H9 (cell line): ENCODE data around the gene METTL21A. TPM values are rescaled to one million over a fixed set of nuclear protein-coding genes. Genes with fewer than 3 reads are reported as not detected.

ENCODE experiments used
- DNase-seq: peaks from one replicate; pipeline ENCODE4 v3.0.0-alpha.2; 2017
- H2AFZ ChIP-seq: one replicate; pipeline ENCODE4 v1.6.1; 2013; ENCODE audit warnings: mild to moderate bottlenecking, low read length, control low read depth, moderate library complexity
- H2AK5ac ChIP-seq: 2 replicates; pipeline ENCODE4 v1.6.1; 2013; ENCODE audit warnings: low read length, control low read depth, mixed read lengths; ENCODE audit not compliant: insufficient read length
- H2BK120ac ChIP-seq: one replicate; pipeline ENCODE4 v1.6.1; 2013; ENCODE audit warnings: low read depth, mild to moderate bottlenecking, low read length, control low read depth, inconsistent platforms; ENCODE audit not compliant: poor library complexity, severe bottlenecking
- H2BK12ac ChIP-seq: 2 replicates; pipeline ENCODE4 v1.6.1; 2013; ENCODE audit warnings: low read length, control low read depth, mixed read lengths, low read depth; ENCODE audit not compliant: insufficient read length
- H2BK15ac ChIP-seq: 2 replicates; pipeline ENCODE4 v1.6.1; 2013; ENCODE audit warnings: low read depth, low read length, control low read depth
- H2BK20ac ChIP-seq: one replicate; pipeline ENCODE4 v1.6.1; 2013; ENCODE audit warnings: low read depth, mild to moderate bottlenecking, low read length, control low read depth, inconsistent platforms; ENCODE audit not compliant: poor library complexity, severe bottlenecking
- H2BK5ac ChIP-seq: 2 replicates; pipeline ENCODE4 v1.6.1; 2013; ENCODE audit warnings: low read length, control low read depth, mixed read lengths; ENCODE audit not compliant: insufficient read length
- H3K14ac ChIP-seq: 2 replicates; pipeline ENCODE4 v1.6.1; 2013; ENCODE audit warnings: low read length, control low read depth; ENCODE audit not compliant: insufficient read depth
- H3K18ac ChIP-seq: 2 replicates; pipeline ENCODE4 v1.6.1; 2013; ENCODE audit warnings: low read depth, mild to moderate bottlenecking, mixed read lengths, low read length, control low read depth; ENCODE audit not compliant: insufficient read length
- H3K23ac ChIP-seq: 2 replicates; pipeline ENCODE4 v1.6.1; 2013; ENCODE audit warnings: low read length, control low read depth, mixed read lengths, low read depth; ENCODE audit not compliant: insufficient read length
- H3K23me2 ChIP-seq: 2 replicates; pipeline ENCODE4 v1.6.1; 2013; ENCODE audit warnings: low read depth, mild to moderate bottlenecking, mixed read lengths, low read length, control low read depth; ENCODE audit not compliant: insufficient read length, poor library complexity, severe bottlenecking
- H3K27ac ChIP-seq: 2 replicates; pipeline ENCODE4 v1.5.1; 2013; ENCODE audit warnings: low read length, control low read depth, mixed read lengths, low read depth; ENCODE audit not compliant: insufficient read length
- H3K27me3 ChIP-seq: 2 replicates; pipeline ENCODE4 v1.6.1; 2013; ENCODE audit warnings: low read length, control low read depth, inconsistent platforms; ENCODE audit not compliant: insufficient read depth
- H3K4ac ChIP-seq: 2 replicates; pipeline ENCODE4 v1.6.1; 2013; ENCODE audit warnings: low read depth, mild to moderate bottlenecking, control low read depth, inconsistent platforms, low read length, moderate library complexity
- H3K4me1 ChIP-seq: 2 replicates; pipeline ENCODE4 v1.6.1; 2013; ENCODE audit warnings: low read length, control low read depth, inconsistent platforms; ENCODE audit not compliant: insufficient read depth
- H3K4me2 ChIP-seq: 2 replicates; pipeline ENCODE4 v1.6.1; 2013; ENCODE audit warnings: low read length, control low read depth, mixed read lengths; ENCODE audit not compliant: insufficient read length, insufficient read depth
- H3K56ac ChIP-seq: 2 replicates; pipeline ENCODE4 v1.6.1; 2013; ENCODE audit warnings: low read depth, mild to moderate bottlenecking, mixed read lengths, low read length, control low read depth; ENCODE audit not compliant: insufficient read length
- H3K79me1 ChIP-seq: 2 replicates; pipeline ENCODE4 v1.6.1; 2013; ENCODE audit warnings: low read depth, mild to moderate bottlenecking, moderate library complexity, low read length, control low read depth, inconsistent platforms; ENCODE audit not compliant: insufficient read depth, poor library complexity, severe bottlenecking
- H3K79me2 ChIP-seq: 2 replicates; pipeline ENCODE4 v1.6.1; 2013; ENCODE audit warnings: low read length, control low read depth, inconsistent platforms; ENCODE audit not compliant: insufficient read depth
- H3K9ac ChIP-seq: 2 replicates; pipeline ENCODE4 v1.6.1; 2013; ENCODE audit warnings: low read length, control low read depth, mixed read lengths; ENCODE audit not compliant: insufficient read length; ENCODE audit errors: extremely low read depth
- H3K9me3 ChIP-seq: one replicate; pipeline ENCODE4 v1.6.1; 2013; ENCODE audit warnings: low read depth, low read length, inconsistent platforms; ENCODE audit not compliant: control insufficient read depth
- H3T11ph ChIP-seq: one replicate; pipeline ENCODE4 v1.6.1; 2013; ENCODE audit warnings: mild to moderate bottlenecking, low read length, control low read depth, inconsistent platforms
- H4K20me1 ChIP-seq: one replicate; pipeline ENCODE4 v1.6.1; 2013; ENCODE audit not compliant: control insufficient read depth, insufficient read length, insufficient read depth
- H4K5ac ChIP-seq: 2 replicates; pipeline ENCODE4 v1.6.1; 2013; ENCODE audit warnings: low read depth, mild to moderate bottlenecking, mixed read lengths, low read length, control low read depth; ENCODE audit not compliant: insufficient read length
- H4K8ac ChIP-seq: replicated peaks from 2 replicates; pipeline ENCODE4 v1.6.1; 2013; ENCODE audit warnings: low read length, control low read depth, mixed read lengths, low read depth; ENCODE audit not compliant: insufficient read length
- H4K91ac ChIP-seq: 2 replicates; pipeline ENCODE4 v1.6.1; 2013; ENCODE audit warnings: low read depth, mild to moderate bottlenecking, moderate library complexity, mixed read lengths, low read length, control low read depth; ENCODE audit not compliant: insufficient read length
- H3K27ac Mint-ChIP-seq, 3 experiments: 2 replicates in 2 of 3; 3 replicates in 1 of 3; pipeline ENCODE4 v1.8.0; 2020 to 2021; ENCODE audit warnings: mixed read lengths in 3 of 3, mild to moderate bottlenecking in 1 of 3, moderate library complexity in 1 of 3
- H3K27me3 Mint-ChIP-seq: 2 replicates; pipeline ENCODE4 v1.8.0; 2021; ENCODE audit warnings: low read depth, mild to moderate bottlenecking, moderate library complexity, mixed read lengths
- H3K36me3 Mint-ChIP-seq, 3 experiments: 2 replicates in 2 of 3; 3 replicates in 1 of 3; pipeline ENCODE4 v1.8.0; 2020 to 2021; ENCODE audit warnings: low read depth in 3 of 3, mixed read lengths in 3 of 3; ENCODE audit not compliant: insufficient read depth in 1 of 3
- H3K4me1 Mint-ChIP-seq, 2 experiments: 2 replicates each; pipeline ENCODE4 v1.8.0; 2020; ENCODE audit warnings: mixed read lengths in 2 of 2
- H3K4me3 Mint-ChIP-seq, 2 experiments: 2 replicates in 1 of 2; 3 replicates in 1 of 2; pipeline ENCODE4 v1.8.0; 2020 to 2021; ENCODE audit warnings: mild to moderate bottlenecking in 2 of 2, mixed read lengths in 2 of 2, moderate library complexity in 1 of 2
- H3K9me3 Mint-ChIP-seq, 2 experiments: 2 replicates in 1 of 2; 3 replicates in 1 of 2; pipeline ENCODE4 v1.8.0; 2020; ENCODE audit warnings: mild to moderate bottlenecking in 2 of 2, mixed read lengths in 2 of 2, moderate library complexity in 1 of 2
- WGBS: extraction: QIAGEN DNeasy Blood & Tissue Kit; methylation state at CpG from one replicate; pipeline ENCODE4 v1.1.7; 2013; ENCODE audit warnings: missing lambda C conversion rate, low lambda C conversion rate, mixed read lengths; ENCODE audit not compliant: insufficient read length; ENCODE audit errors: extremely low coverage; 5-methylcytosine and 5-hydroxymethylcytosine counted together
- total RNA-seq: library from RNA; stranded (reverse); gene quantifications from 2 replicates; pipeline ENCODE4 v1.2.1, GENCODE V29; 2021
- TF ChIP-seq, protein P1 (sequence below): fragments of 200-600 bp; sonication (generic); conservative IDR thresholded peaks from 3 replicates; pipeline ENCODE4 v1.8.0; 2021; ENCODE audit warnings: antibody characterized with exemption, mild to moderate bottlenecking

METTL21A gene
- total RNA-seq, 1 experiment from 2014 or later: 65.9 TPM

DNA sequence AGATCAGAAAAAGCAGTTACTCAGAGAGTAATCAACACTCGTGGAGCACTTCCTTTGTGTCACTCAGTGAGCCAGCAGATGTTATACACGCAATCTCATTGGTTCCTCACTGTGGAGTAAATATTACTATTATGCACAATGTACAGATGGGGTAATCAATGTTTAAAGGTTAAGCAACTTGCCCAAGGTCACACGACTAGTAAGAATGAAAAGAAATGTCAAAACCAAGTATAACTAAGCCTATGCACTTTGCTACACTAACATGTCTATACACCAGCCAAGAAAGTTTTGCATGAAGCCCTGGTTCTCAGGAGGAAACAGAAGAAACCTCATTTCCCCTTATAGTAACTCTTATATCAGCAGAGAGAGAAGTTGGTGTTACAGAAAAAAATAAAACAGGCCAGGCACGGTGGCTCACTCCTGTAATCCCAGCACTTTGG lies 5.4 kb downstream of the METTL21A start:
- Mint-ChIP-seq H3K36me3 (peaks cover 42 to 87% (median 76%) of the 10 kb centered on the region in 3 experiments; a peak in 6 of 7 replicates), H3K27me3 (no peaks in the 10 kb centered on the region), H3K27ac (no peak overlapping the region), H3K9me3 (no peaks in the 10 kb centered on the region), H3K4me3 (no peak overlapping the region), H3K4me1 (peaks cover 14 to 16% of the 10 kb centered on the region in 2 experiments)
- H3K4me2 ChIP-seq: no peak overlapping the region
- no peak overlapping the region for H3K14ac ChIP-seq
- no peak overlapping the region for H3K56ac ChIP-seq
- H2BK120ac ChIP-seq: no peak overlapping the region
- H2BK20ac ChIP-seq: no peak overlapping the region
- DNase-seq: no peak
- no peak overlapping the region for H2BK15ac ChIP-seq
- H4K8ac ChIP-seq: no peak overlapping the region
- no peaks in the 10 kb centered on the region for H3K27me3 ChIP-seq
- no peak overlapping the region for H3K18ac ChIP-seq
- H3K79me2 ChIP-seq: no peaks in the 10 kb centered on the region
- H3K27ac ChIP-seq: no peak overlapping the region
- no peak overlapping the region for H2AFZ ChIP-seq
- no peak overlapping the region for H2AK5ac ChIP-seq
- no peak overlapping the region for H3K4ac ChIP-seq
- H4K5ac ChIP-seq: no peak overlapping the region
- peaks cover 5% of the 10 kb centered on the region for H3K23me2 ChIP-seq
- no peak overlapping the region for H3T11ph ChIP-seq
- H3K4me1 ChIP-seq: no peaks in the 10 kb centered on the region; the same call in 1 of the 2 replicates
- TF ChIP-seq, protein P1, sequence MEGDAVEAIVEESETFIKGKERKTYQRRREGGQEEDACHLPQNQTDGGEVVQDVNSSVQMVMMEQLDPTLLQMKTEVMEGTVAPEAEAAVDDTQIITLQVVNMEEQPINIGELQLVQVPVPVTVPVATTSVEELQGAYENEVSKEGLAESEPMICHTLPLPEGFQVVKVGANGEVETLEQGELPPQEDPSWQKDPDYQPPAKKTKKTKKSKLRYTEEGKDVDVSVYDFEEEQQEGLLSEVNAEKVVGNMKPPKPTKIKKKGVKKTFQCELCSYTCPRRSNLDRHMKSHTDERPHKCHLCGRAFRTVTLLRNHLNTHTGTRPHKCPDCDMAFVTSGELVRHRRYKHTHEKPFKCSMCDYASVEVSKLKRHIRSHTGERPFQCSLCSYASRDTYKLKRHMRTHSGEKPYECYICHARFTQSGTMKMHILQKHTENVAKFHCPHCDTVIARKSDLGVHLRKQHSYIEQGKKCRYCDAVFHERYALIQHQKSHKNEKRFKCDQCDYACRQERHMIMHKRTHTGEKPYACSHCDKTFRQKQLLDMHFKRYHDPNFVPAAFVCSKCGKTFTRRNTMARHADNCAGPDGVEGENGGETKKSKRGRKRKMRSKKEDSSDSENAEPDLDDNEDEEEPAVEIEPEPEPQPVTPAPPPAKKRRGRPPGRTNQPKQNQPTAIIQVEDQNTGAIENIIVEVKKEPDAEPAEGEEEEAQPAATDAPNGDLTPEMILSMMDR: no peak
- no peak overlapping the region for H2BK5ac ChIP-seq
- peaks cover 2% of the 10 kb centered on the region for H3K79me1 ChIP-seq
- no peak overlapping the region for H3K23ac ChIP-seq
- H3K9ac ChIP-seq: no peak overlapping the region
- no peak overlapping the region for H4K91ac ChIP-seq
- no peaks in the 10 kb centered on the region for H4K20me1 ChIP-seq
- no peaks in the 10 kb centered on the region for H3K9me3 ChIP-seq
- H2BK12ac ChIP-seq: no peak overlapping the region
- no CpG with 5 or more reads among the region's 4 CpGs for WGBS
